ENCODE data around the gene SPTLC2.
A peak's percentile ranks its signal among the peaks of the same experiment; 100 is the strongest.

Gene SPTLC2

GRCh38 chr14:77601846-77602619 lies 14.4 kb downstream of the SPTLC2 start:
- H3K79me2 ChIP-seq (ENCODE audit: insufficient read depth, low read depth): no peaks in the 10 kb centered on the region
- H3K4me1 ChIP-seq (ENCODE audit: low read depth, poor library complexity, severe bottlenecking): peaks cover 13% of the 10 kb centered on the region
- no peaks in the 10 kb centered on the region for H3K27me3 ChIP-seq (ENCODE audit: insufficient read depth, low read depth)

DNA sequence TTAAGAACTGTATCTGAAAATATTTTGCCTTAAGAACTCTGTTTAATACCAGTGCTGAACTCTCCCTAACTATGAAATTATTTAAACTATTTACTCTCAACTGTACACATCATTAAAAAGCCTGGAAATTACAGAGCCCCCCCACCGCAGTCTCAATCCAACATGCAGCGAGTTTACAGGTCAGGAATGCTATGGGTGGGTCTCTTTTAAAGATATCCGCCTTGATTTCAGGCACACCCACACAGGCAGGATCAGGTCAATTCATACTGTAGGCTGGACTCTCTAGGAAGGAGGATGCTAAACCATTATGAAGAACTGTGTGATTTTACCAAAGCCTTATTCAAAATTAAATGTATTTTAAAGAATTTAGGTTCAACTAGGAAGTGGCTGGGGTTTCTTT lies 16.5 kb downstream of the SPTLC2 start:
- no peaks in the 10 kb centered on the region for H3K36me3 ChIP-seq (ENCODE audit: insufficient read depth)
- H3K4me2 ChIP-seq: no peak overlapping the region
- H4K20me1 ChIP-seq (ENCODE audit: insufficient read depth): no peaks in the 10 kb centered on the region
- H2AFZ ChIP-seq (ENCODE audit: low read depth): no peak overlapping the region
- TF ChIP-seq, protein P1, sequence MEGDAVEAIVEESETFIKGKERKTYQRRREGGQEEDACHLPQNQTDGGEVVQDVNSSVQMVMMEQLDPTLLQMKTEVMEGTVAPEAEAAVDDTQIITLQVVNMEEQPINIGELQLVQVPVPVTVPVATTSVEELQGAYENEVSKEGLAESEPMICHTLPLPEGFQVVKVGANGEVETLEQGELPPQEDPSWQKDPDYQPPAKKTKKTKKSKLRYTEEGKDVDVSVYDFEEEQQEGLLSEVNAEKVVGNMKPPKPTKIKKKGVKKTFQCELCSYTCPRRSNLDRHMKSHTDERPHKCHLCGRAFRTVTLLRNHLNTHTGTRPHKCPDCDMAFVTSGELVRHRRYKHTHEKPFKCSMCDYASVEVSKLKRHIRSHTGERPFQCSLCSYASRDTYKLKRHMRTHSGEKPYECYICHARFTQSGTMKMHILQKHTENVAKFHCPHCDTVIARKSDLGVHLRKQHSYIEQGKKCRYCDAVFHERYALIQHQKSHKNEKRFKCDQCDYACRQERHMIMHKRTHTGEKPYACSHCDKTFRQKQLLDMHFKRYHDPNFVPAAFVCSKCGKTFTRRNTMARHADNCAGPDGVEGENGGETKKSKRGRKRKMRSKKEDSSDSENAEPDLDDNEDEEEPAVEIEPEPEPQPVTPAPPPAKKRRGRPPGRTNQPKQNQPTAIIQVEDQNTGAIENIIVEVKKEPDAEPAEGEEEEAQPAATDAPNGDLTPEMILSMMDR (conservative IDR thresholded peaks at IDR 0.05; ENCODE audit: low read depth, low read length): no peak
- H3K27me3 ChIP-seq (ENCODE audit: insufficient read depth, low read depth): no peaks in the 10 kb centered on the region
- H3K4me3 ChIP-seq (IDR thresholded peaks at IDR 0.05; ENCODE audit: insufficient read depth, low read depth, low read length): no peak overlapping the region
- H3K4me1 ChIP-seq (ENCODE audit: low read depth, poor library complexity, severe bottlenecking): peaks cover 13% of the 10 kb centered on the region
- H3K9ac ChIP-seq: no peak overlapping the region
- no peak overlapping the region for H3K27ac ChIP-seq
- no peaks in the 10 kb centered on the region for H3K79me2 ChIP-seq (ENCODE audit: insufficient read depth, low read depth)

More at GRCh38 chr14:77601846-77602619, 14.4 kb downstream of the SPTLC2 start:
- no peak overlapping the region for H3K27ac ChIP-seq
- no peak overlapping the region for H2AFZ ChIP-seq (ENCODE audit: low read depth)
- no peak overlapping the region for H3K4me2 ChIP-seq
- no peaks in the 10 kb centered on the region for H3K36me3 ChIP-seq (ENCODE audit: insufficient read depth)
- H3K9ac ChIP-seq: no peak overlapping the region
- H4K20me1 ChIP-seq (ENCODE audit: insufficient read depth): no peaks in the 10 kb centered on the region
- H3K4me3 ChIP-seq (IDR thresholded peaks at IDR 0.05; ENCODE audit: insufficient read depth, low read depth, low read length): no peak overlapping the region
- TF ChIP-seq, protein P1 (conservative IDR thresholded peaks at IDR 0.05; ENCODE audit: low read depth, low read length): no peak

DNA sequence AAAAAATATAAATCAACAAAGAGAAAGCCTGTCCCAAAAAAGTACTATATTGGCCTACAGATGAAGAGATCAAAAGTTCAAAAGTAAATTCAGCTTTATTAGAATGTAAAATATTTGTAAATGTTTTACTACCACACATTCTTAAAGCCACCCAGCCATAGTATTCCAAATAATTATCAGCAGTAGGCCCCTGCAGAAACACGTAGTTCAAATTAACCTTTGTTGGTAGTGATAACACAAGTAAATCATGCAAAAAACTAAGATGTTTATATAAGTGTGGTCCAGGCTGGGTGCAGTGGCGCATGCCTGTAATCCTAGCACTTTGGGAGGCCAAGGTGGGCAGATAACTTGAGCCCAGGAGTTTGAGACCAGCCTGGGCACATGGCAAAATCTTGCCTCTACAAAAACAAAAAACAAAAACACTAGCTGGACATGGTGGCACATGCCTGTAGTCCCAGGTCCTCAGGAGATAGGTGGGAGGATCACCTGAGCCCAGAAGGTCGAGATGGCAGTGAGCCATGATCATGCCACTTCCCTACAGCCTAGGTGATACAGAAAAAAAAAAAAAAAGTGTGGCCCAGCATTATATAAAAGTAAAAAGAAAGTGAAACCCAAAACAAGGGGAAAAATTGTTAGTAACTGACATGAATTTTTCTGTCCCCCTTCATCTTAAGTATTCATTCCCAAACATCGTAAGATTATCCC lies 17.9 kb downstream of the SPTLC2 start:
- peak overlapping the region; percentile 38; the same call in 1 of the 2 replicates for H3K4me2 ChIP-seq
- no peaks in the 10 kb centered on the region for H4K20me1 ChIP-seq (ENCODE audit: insufficient read depth)
- H3K27ac ChIP-seq: no peak overlapping the region
- peaks cover 13% of the 10 kb centered on the region for H3K4me1 ChIP-seq (ENCODE audit: low read depth, poor library complexity, severe bottlenecking)
- TF ChIP-seq, protein P1 (conservative IDR thresholded peaks at IDR 0.05; ENCODE audit: low read depth, low read length): no peak
- no peak overlapping the region for H3K4me3 ChIP-seq (IDR thresholded peaks at IDR 0.05; ENCODE audit: insufficient read depth, low read depth, low read length)
- H3K27me3 ChIP-seq (ENCODE audit: insufficient read depth, low read depth): no peaks in the 10 kb centered on the region
- no peak overlapping the region for H2AFZ ChIP-seq (ENCODE audit: low read depth)
- no peaks in the 10 kb centered on the region for H3K79me2 ChIP-seq (ENCODE audit: insufficient read depth, low read depth)
- no peak overlapping the region for H3K9ac ChIP-seq
- H3K36me3 ChIP-seq (ENCODE audit: insufficient read depth): no peaks in the 10 kb centered on the region

- Histone ChIP-seq H3K79me2 (ENCODE audit: insufficient read depth, low read depth) (no peaks in the 10 kb centered on the region), H3K4me1 (ENCODE audit: low read depth, poor library complexity, severe bottlenecking) (peaks cover 4% of the 10 kb centered on the region), H3K4me2 (no peak overlapping the region), H3K9ac (no peak overlapping the region), H3K4me3 (IDR thresholded peaks at IDR 0.05; ENCODE audit: insufficient read depth, low read depth, low read length) (no peak overlapping the region), H2AFZ (ENCODE audit: low read depth) (no peak overlapping the region), H3K27ac (no peak overlapping the region), H4K20me1 (ENCODE audit: insufficient read depth) (no peaks in the 10 kb centered on the region), H3K36me3 (ENCODE audit: insufficient read depth) (no peaks in the 10 kb centered on the region), H3K27me3 (ENCODE audit: insufficient read depth, low read depth) (no peaks in the 10 kb centered on the region)
- TF ChIP-seq, protein P1 (conservative IDR thresholded peaks at IDR 0.05; ENCODE audit: low read depth, low read length): no peak
Observed at GRCh38 chr14:77593501-77593961, 22.9 kb downstream of the SPTLC2 start.
